ENCODE results near the gene TAF8.

GRCh38 chr6:42068872-42069522 lies 18.7 kb downstream of the TAF8 start:
- no peak for TF ChIP-seq CTCF (IDR thresholded peaks at IDR 0.05)
- no peak for TF ChIP-seq POLR2A (IDR thresholded peaks at IDR 0.05)
